ENCODE measurements around the gene PCDHGB4. TPM values are rescaled to one million over a fixed set of nuclear protein-coding genes. Genes with fewer than 3 reads are reported as not detected.
A peak's percentile ranks its signal among the peaks of the same experiment; 100 is the strongest.

The PCDHGB4 gene
- total RNA-seq, 5 donors from 2014 or later (not counting 1 experiment from before 2014, with no cell fraction given) = 0.09 to 0.29 (median 0.19) TPM

GRCh38 chr5:141355641-141356040, 31.9 kb upstream of the PCDHGB4 start:
- H3K27me3 Mint-ChIP-seq = peaks cover 67 to 81% of the 10 kb centered on the region in 2 donors
- no peak overlapping the region for H3K4me3 ChIP-seq (ENCODE audit: control insufficient read depth in 1 of 2, extremely low read depth in 1 of 2, low read length in 1 of 2)
- H3K4me3 Mint-ChIP-seq = no peak overlapping the region
- H3K27me3 ChIP-seq (replicated peaks in 1 of 2; ENCODE audit: control insufficient read depth in 2 of 2, extremely low read depth in 1 of 2, insufficient read depth in 2 of 2, low read length in 1 of 2) = peaks cover 10 to 51% of the 10 kb centered on the region in 2 experiments
- ChIA-PET POLR2A (interaction anchor here in 1 of 2 donors (1.0 kb wide), 2 partner anchors 11 to 25 kb away, joined by 3 to 5 read pairs; partner anchors contain the start of gene PCDHGA1), CTCF (interaction anchor here in 1 of 2 donors (1.0 kb wide), 2 partner anchors 25 to 208 kb away, joined by 3 to 8 read pairs; partner anchors contain the start of gene PCDHGA1)
- peaks cover 19 to 32% (median 29%) of the 10 kb centered on the region in 3 donors for H3K9me3 Mint-ChIP-seq
- H3K9me3 ChIP-seq = no peaks in the 10 kb centered on the region
- WGBS (ENCODE audit: insufficient coverage) = 63% methylated on average over 24 of the region's 24 CpGs
- no peak overlapping the region for H3K27ac Mint-ChIP-seq
- H3K36me3 ChIP-seq (ENCODE audit: control insufficient read depth in 2 of 2, extremely low read depth in 1 of 2, insufficient read depth in 1 of 2, low read length in 1 of 2) = no peaks in the 10 kb centered on the region
- ATAC-seq (replicated peaks in 1 of 4) (no peak), DNase-seq (no peak)
- H3K4me1 ChIP-seq (ENCODE audit: control insufficient read depth in 1 of 2, extremely low read depth in 1 of 2, insufficient read depth in 2 of 2, low read length in 2 of 2) = peaks cover 0 to 4% of the 10 kb centered on the region in 2 experiments
- peaks cover 0 to 2% (median 0%) of the 10 kb centered on the region in 3 donors for H3K4me1 Mint-ChIP-seq
- H3K36me3 Mint-ChIP-seq = peaks cover 4% of the 10 kb centered on the region
- no peak overlapping the region for H3K27ac ChIP-seq (ENCODE audit: low read length)

- WGBS (ENCODE audit: insufficient coverage) = 61% methylated on average over 4 of the region's 5 CpGs
- CTCF ChIA-PET = no interaction called here
These were observed 31.4 kb upstream of the PCDHGB4 start for GRCh38 chr5:141356133-141356532.

GRCh38 chr5:141356950-141357349, 30.5 kb upstream of the PCDHGB4 start:
- ChIA-PET CTCF (interaction anchor here in 1 of 2 donors (0.7 kb wide), 1 partner anchor 18 kb away, joined by 3 read pairs; the partner anchor contains the start of gene PCDHGA2), POLR2A (no interaction called here)
- ATAC-seq (replicated peaks in 1 of 4) = no peak
- Mint-ChIP-seq H3K4me1 (peaks cover 0 to 2% (median 0%) of the 10 kb centered on the region in 3 donors), H3K27me3 (peaks cover 67 to 82% of the 10 kb centered on the region in 2 donors), H3K27ac (no peak overlapping the region), H3K36me3 (peaks cover 11% of the 10 kb centered on the region), H3K4me3 (no peak overlapping the region), H3K9me3 (peaks cover 23 to 40% (median 37%) of the 10 kb centered on the region in 3 donors)
- H3K27ac ChIP-seq (ENCODE audit: low read length) = no peak overlapping the region
- H3K4me1 ChIP-seq (ENCODE audit: control insufficient read depth in 1 of 2, extremely low read depth in 1 of 2, insufficient read depth in 2 of 2, low read length in 2 of 2) = peaks cover 0 to 4% of the 10 kb centered on the region in 2 experiments
- no peak for DNase-seq
- 52% methylated on average over 19 of the region's 19 CpGs for WGBS (ENCODE audit: insufficient coverage)
- peaks cover 2% of the 10 kb centered on the region for H3K9me3 ChIP-seq
- peaks cover 11 to 49% of the 10 kb centered on the region in 2 experiments for H3K27me3 ChIP-seq (replicated peaks in 1 of 2; ENCODE audit: control insufficient read depth in 2 of 2, extremely low read depth in 1 of 2, insufficient read depth in 2 of 2, low read length in 1 of 2)
- H3K36me3 ChIP-seq (ENCODE audit: control insufficient read depth in 2 of 2, extremely low read depth in 1 of 2, insufficient read depth in 1 of 2, low read length in 1 of 2) = no peaks in the 10 kb centered on the region
- H3K4me3 ChIP-seq (ENCODE audit: control insufficient read depth in 1 of 2, extremely low read depth in 1 of 2, low read length in 1 of 2) = no peak overlapping the region

More at GRCh38 chr5:141356133-141356532, 31.4 kb upstream of the PCDHGB4 start:
- H3K36me3 Mint-ChIP-seq = peaks cover 9% of the 10 kb centered on the region
- Histone ChIP-seq H3K27me3 (replicated peaks in 1 of 2; ENCODE audit: control insufficient read depth in 2 of 2, extremely low read depth in 1 of 2, insufficient read depth in 2 of 2, low read length in 1 of 2) (peaks cover 11 to 51% of the 10 kb centered on the region in 2 experiments), H3K36me3 (ENCODE audit: control insufficient read depth in 2 of 2, extremely low read depth in 1 of 2, insufficient read depth in 1 of 2, low read length in 1 of 2) (no peaks in the 10 kb centered on the region), H3K9me3 (peaks cover 2% of the 10 kb centered on the region), H3K4me3 (ENCODE audit: control insufficient read depth in 1 of 2, extremely low read depth in 1 of 2, low read length in 1 of 2) (no peak overlapping the region), H3K4me1 (ENCODE audit: control insufficient read depth in 1 of 2, extremely low read depth in 1 of 2, insufficient read depth in 2 of 2, low read length in 2 of 2) (peaks cover 0 to 4% of the 10 kb centered on the region in 2 experiments), H3K27ac (ENCODE audit: low read length) (no peak overlapping the region)
- no peak overlapping the region for H3K27ac Mint-ChIP-seq
- POLR2A ChIA-PET = interaction anchor here in 1 of 2 donors (1.0 kb wide), 2 partner anchors 12 to 26 kb away, joined by 3 to 5 read pairs; partner anchors contain the start of gene PCDHGA1
- no peak overlapping the region for H3K4me3 Mint-ChIP-seq
- DNase-seq (no peak), ATAC-seq (replicated peaks in 1 of 4) (no peak)
- H3K27me3 Mint-ChIP-seq = peaks cover 67 to 81% of the 10 kb centered on the region in 2 donors
- H3K9me3 Mint-ChIP-seq = peaks cover 21 to 37% (median 34%) of the 10 kb centered on the region in 3 donors
- H3K4me1 Mint-ChIP-seq = peaks cover 0 to 2% (median 0%) of the 10 kb centered on the region in 3 donors

- Histone ChIP-seq H3K27me3 (replicated peaks in 1 of 2; ENCODE audit: control insufficient read depth in 2 of 2, extremely low read depth in 1 of 2, insufficient read depth in 2 of 2, low read length in 1 of 2) (peaks cover 22 to 55% of the 10 kb centered on the region in 2 experiments), H3K27ac (ENCODE audit: low read length) (no peak within 1 kb of the TSS), H3K4me1 (ENCODE audit: control insufficient read depth in 1 of 2, extremely low read depth in 1 of 2, insufficient read depth in 2 of 2, low read length in 2 of 2) (peaks cover 0 to 3% of the 10 kb centered on the region in 2 experiments), H3K4me3 (ENCODE audit: control insufficient read depth in 1 of 2, extremely low read depth in 1 of 2, low read length in 1 of 2) (peak within 1 kb of the TSS; percentile 37 to 58), H3K9me3 (peaks cover 8% of the 10 kb centered on the region), H3K36me3 (ENCODE audit: control insufficient read depth in 2 of 2, extremely low read depth in 1 of 2, insufficient read depth in 1 of 2, low read length in 1 of 2) (peaks cover 0 to 3% of the 10 kb centered on the region in 2 donors)
- ATAC-seq (replicated peaks in 1 of 4) (peak in 1 of 4 experiments; percentile 54), DNase-seq (peak in 1 of 35 experiments; percentile 55)
- 21% methylated on average over 16 of the region's 24 CpGs for WGBS (ENCODE audit: insufficient coverage)
- Mint-ChIP-seq H3K36me3 (peaks cover 18% of the 10 kb centered on the region), H3K27ac (no peak within 1 kb of the TSS), H3K27me3 (peaks cover 72 to 90% of the 10 kb centered on the region in 2 donors), H3K4me1 (peaks cover 0 to 2% (median 0%) of the 10 kb centered on the region in 3 donors), H3K9me3 (peaks cover 28 to 51% (median 50%) of the 10 kb centered on the region in 3 donors), H3K4me3 (peak within 1 kb of the TSS; percentile 50 to 79 (median 70))
- ChIA-PET CTCF (interaction anchor here (0.6 to 1.1 kb wide), 2 partner anchors 204 kb away, joined by 4 to 8 read pairs; no protein-coding TSS in a partner anchor), POLR2A (no interaction called here)
These were observed 27.6 kb upstream of the PCDHGB4 start, which contains the start of gene PCDHGB2 for GRCh38 chr5:141359790-141360426. Gene PCDHGB2 (plus strand): TSS chr5:141359994. CDS start chr5:141360136, 142 bp downstream.

GRCh38 chr5:141360685-141361084, 26.8 kb upstream of the PCDHGB4 start:
- H3K27me3 ChIP-seq (replicated peaks in 1 of 2; ENCODE audit: control insufficient read depth in 2 of 2, extremely low read depth in 1 of 2, insufficient read depth in 2 of 2, low read length in 1 of 2) = peaks cover 29 to 54% of the 10 kb centered on the region in 2 experiments
- peaks cover 74 to 91% of the 10 kb centered on the region in 2 donors for H3K27me3 Mint-ChIP-seq
- ChIA-PET CTCF (interaction anchor here in 1 of 2 donors (1.1 kb wide), 1 partner anchor 203 kb away, joined by 8 read pairs; no protein-coding TSS in a partner anchor), POLR2A (no interaction called here)
- no peak overlapping the region for H3K27ac Mint-ChIP-seq
- peaks cover 28 to 55% (median 54%) of the 10 kb centered on the region in 3 donors for H3K9me3 Mint-ChIP-seq
- H3K4me1 ChIP-seq (ENCODE audit: control insufficient read depth in 1 of 2, extremely low read depth in 1 of 2, insufficient read depth in 2 of 2, low read length in 2 of 2) = no peaks in the 10 kb centered on the region
- DNase-seq (no peak), ATAC-seq (replicated peaks in 1 of 4) (no peak)
- H3K4me3 Mint-ChIP-seq = no peak overlapping the region
- no peak overlapping the region for H3K27ac ChIP-seq (ENCODE audit: low read length)
- peaks cover 8% of the 10 kb centered on the region for H3K9me3 ChIP-seq
- peaks cover 0 to 2% (median 0%) of the 10 kb centered on the region in 3 donors for H3K4me1 Mint-ChIP-seq
- H3K36me3 ChIP-seq (ENCODE audit: control insufficient read depth in 2 of 2, extremely low read depth in 1 of 2, insufficient read depth in 1 of 2, low read length in 1 of 2) = peaks cover 0 to 4% of the 10 kb centered on the region in 2 donors
- WGBS (ENCODE audit: insufficient coverage) = 64% methylated on average over 11 of the region's 15 CpGs
- peaks cover 20% of the 10 kb centered on the region for H3K36me3 Mint-ChIP-seq
- peak overlapping the region in 1 of 2 donors; percentile 58 for H3K4me3 ChIP-seq (ENCODE audit: control insufficient read depth in 1 of 2, extremely low read depth in 1 of 2, low read length in 1 of 2)

- H3K27me3 Mint-ChIP-seq = peaks cover 74 to 85% of the 10 kb centered on the region in 2 donors
- H3K4me3 ChIP-seq (ENCODE audit: control insufficient read depth in 1 of 2, extremely low read depth in 1 of 2, low read length in 1 of 2) = no peak overlapping the region
- H3K4me1 Mint-ChIP-seq = peaks cover 0 to 2% (median 0%) of the 10 kb centered on the region in 3 donors
- peaks cover 20% of the 10 kb centered on the region for H3K36me3 Mint-ChIP-seq
- H3K27ac Mint-ChIP-seq = no peak overlapping the region
- POLR2A ChIA-PET = no interaction called here
- H3K27ac ChIP-seq (ENCODE audit: low read length) = no peak overlapping the region
- CTCF ChIA-PET = no interaction called here
- H3K27me3 ChIP-seq (replicated peaks in 1 of 2; ENCODE audit: control insufficient read depth in 2 of 2, extremely low read depth in 1 of 2, insufficient read depth in 2 of 2, low read length in 1 of 2) = peaks cover 36 to 52% of the 10 kb centered on the region in 2 experiments
- ATAC-seq (replicated peaks in 1 of 4) = no peak
- no peak for DNase-seq
- H3K4me1 ChIP-seq (ENCODE audit: control insufficient read depth in 1 of 2, extremely low read depth in 1 of 2, insufficient read depth in 2 of 2, low read length in 2 of 2) = no peaks in the 10 kb centered on the region
- peaks cover 11% of the 10 kb centered on the region for H3K9me3 ChIP-seq
- peak overlapping the region in 1 of 3 donors; percentile 7 for H3K4me3 Mint-ChIP-seq
- H3K36me3 ChIP-seq (ENCODE audit: control insufficient read depth in 2 of 2, extremely low read depth in 1 of 2, insufficient read depth in 1 of 2, low read length in 1 of 2) = peaks cover 0 to 4% of the 10 kb centered on the region in 2 donors
- H3K9me3 Mint-ChIP-seq = peaks cover 23 to 48% (median 47%) of the 10 kb centered on the region in 3 donors
These were observed 24.8 kb upstream of the PCDHGB4 start for GRCh38 chr5:141362719-141363118.
